ENCODE results near the gene TNFAIP3.

The TNFAIP3 gene

GRCh38 chr6:137903933-137904821, 37.1 kb downstream of the TNFAIP3 start:
- H3K4me1 ChIP-seq (ENCODE audit: control insufficient read depth, insufficient read depth, low read length), result no peaks in the 10 kb centered on the region
- no peak overlapping the region for H3K4me3 ChIP-seq (ENCODE audit: low read length in 2 of 2)
- H3K9me3 ChIP-seq (ENCODE audit: control insufficient read depth in 2 of 2, low read length in 2 of 2), result no peaks in the 10 kb centered on the region
- H3K27ac ChIP-seq (ENCODE audit: low read length), result no peak overlapping the region
- H3K36me3 ChIP-seq (ENCODE audit: control insufficient read depth in 2 of 2, insufficient read depth in 2 of 2, low read length in 2 of 2), result no peaks in the 10 kb centered on the region
- H3K9ac ChIP-seq (ENCODE audit: low read length in 2 of 2), result no peak overlapping the region
- no peaks in the 10 kb centered on the region for H3K27me3 ChIP-seq (ENCODE audit: control insufficient read depth in 1 of 2, insufficient read depth in 2 of 2, low read length in 2 of 2)

GRCh38 chr6:137904822-137905617, 38.0 kb downstream of the TNFAIP3 start:
- Histone ChIP-seq H3K4me3 (ENCODE audit: low read length in 2 of 2) (no peak overlapping the region), H3K9me3 (ENCODE audit: control insufficient read depth in 2 of 2, low read length in 2 of 2) (no peaks in the 10 kb centered on the region), H3K9ac (ENCODE audit: low read length in 2 of 2) (no peak overlapping the region)

GRCh38 chr6:137906020-137906472, 39.0 kb downstream of the TNFAIP3 start:
- no peak overlapping the region for H3K27ac ChIP-seq (ENCODE audit: low read length)
- no peak overlapping the region for H3K4me3 ChIP-seq (ENCODE audit: low read length in 2 of 2)
- no peaks in the 10 kb centered on the region for H3K27me3 ChIP-seq (ENCODE audit: control insufficient read depth in 1 of 2, insufficient read depth in 2 of 2, low read length in 2 of 2)
- no peak overlapping the region for H3K9ac ChIP-seq (ENCODE audit: low read length in 2 of 2)
- H3K4me1 ChIP-seq (ENCODE audit: control insufficient read depth, insufficient read depth, low read length), result no peaks in the 10 kb centered on the region
- no peaks in the 10 kb centered on the region for H3K9me3 ChIP-seq (ENCODE audit: control insufficient read depth in 2 of 2, low read length in 2 of 2)
- H3K36me3 ChIP-seq (ENCODE audit: control insufficient read depth in 2 of 2, insufficient read depth in 2 of 2, low read length in 2 of 2), result no peaks in the 10 kb centered on the region

More at GRCh38 chr6:137904822-137905617, 38.0 kb downstream of the TNFAIP3 start:
- Histone ChIP-seq H3K27me3 (ENCODE audit: control insufficient read depth in 1 of 2, insufficient read depth in 2 of 2, low read length in 2 of 2) (no peaks in the 10 kb centered on the region), H3K4me1 (ENCODE audit: control insufficient read depth, insufficient read depth, low read length) (no peaks in the 10 kb centered on the region), H3K36me3 (ENCODE audit: control insufficient read depth in 2 of 2, insufficient read depth in 2 of 2, low read length in 2 of 2) (no peaks in the 10 kb centered on the region), H3K27ac (ENCODE audit: low read length) (no peak overlapping the region)

DNA sequence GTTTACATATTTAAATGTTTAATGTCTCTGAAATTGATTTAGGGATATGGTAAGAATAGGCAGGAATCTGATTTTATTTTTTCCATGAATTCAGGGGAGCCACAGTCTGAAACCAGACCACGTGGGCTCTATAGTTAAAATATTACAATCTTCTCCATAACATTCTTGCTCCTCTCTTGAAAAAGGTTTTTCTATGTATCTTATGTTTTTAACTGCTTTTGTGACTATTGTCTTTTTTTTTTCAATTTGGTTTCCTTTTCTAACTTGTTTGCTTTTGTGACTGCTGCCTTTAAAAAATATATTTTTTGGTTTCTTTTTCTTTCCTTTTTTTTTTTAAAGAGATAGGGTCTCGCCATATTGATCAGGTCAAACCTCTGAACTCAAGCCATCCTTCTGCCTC, 40.1 kb downstream of the TNFAIP3 start:
- H3K9me3 ChIP-seq (ENCODE audit: control insufficient read depth in 2 of 2, low read length in 2 of 2), result no peaks in the 10 kb centered on the region
- no peaks in the 10 kb centered on the region for H3K4me1 ChIP-seq (ENCODE audit: control insufficient read depth, insufficient read depth, low read length)
- no peak overlapping the region for H3K4me3 ChIP-seq (ENCODE audit: low read length in 2 of 2)

GRCh38 chr6:137909533-137909932, 42.5 kb downstream of the TNFAIP3 start:
- Histone ChIP-seq H3K9ac (ENCODE audit: low read length in 2 of 2) (no peak overlapping the region), H3K4me1 (ENCODE audit: control insufficient read depth, insufficient read depth, low read length) (no peaks in the 10 kb centered on the region), H3K9me3 (ENCODE audit: control insufficient read depth in 2 of 2, low read length in 2 of 2) (no peaks in the 10 kb centered on the region), H3K36me3 (ENCODE audit: control insufficient read depth in 2 of 2, insufficient read depth in 2 of 2, low read length in 2 of 2) (no peaks in the 10 kb centered on the region), H3K27ac (ENCODE audit: low read length) (no peak overlapping the region), H3K27me3 (ENCODE audit: control insufficient read depth in 1 of 2, insufficient read depth in 2 of 2, low read length in 2 of 2) (no peaks in the 10 kb centered on the region), H3K4me3 (ENCODE audit: low read length in 2 of 2) (no peak overlapping the region)

More for the DNA sequence above, 40.1 kb downstream of the TNFAIP3 start:
- no peak overlapping the region for H3K27ac ChIP-seq (ENCODE audit: low read length)
- H3K27me3 ChIP-seq (ENCODE audit: control insufficient read depth in 1 of 2, insufficient read depth in 2 of 2, low read length in 2 of 2), result no peaks in the 10 kb centered on the region
- H3K36me3 ChIP-seq (ENCODE audit: control insufficient read depth in 2 of 2, insufficient read depth in 2 of 2, low read length in 2 of 2), result no peaks in the 10 kb centered on the region
- no peak overlapping the region for H3K9ac ChIP-seq (ENCODE audit: low read length in 2 of 2)

DNA sequence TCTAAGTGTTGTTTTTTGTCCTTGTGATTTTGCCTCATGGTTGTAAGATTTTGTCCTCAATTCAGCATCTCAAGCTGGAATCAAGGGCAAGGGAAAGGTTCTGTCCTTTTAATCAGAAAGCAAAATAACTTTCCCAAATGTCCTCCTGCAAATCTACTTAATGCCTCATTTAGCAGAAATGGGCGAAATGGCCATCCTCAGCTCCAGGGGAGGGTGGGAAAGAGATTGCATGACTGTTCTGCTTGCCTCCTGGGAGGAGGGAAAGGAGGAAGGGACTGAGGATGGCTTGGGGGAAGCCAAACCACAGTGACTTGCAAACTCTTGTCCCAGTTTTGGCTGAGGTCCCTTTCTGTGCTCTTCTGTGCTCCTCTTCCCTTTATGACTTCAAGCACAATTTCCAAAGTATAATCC, 43.4 kb downstream of the TNFAIP3 start:
- no peaks in the 10 kb centered on the region for H3K36me3 ChIP-seq (ENCODE audit: control insufficient read depth in 2 of 2, insufficient read depth in 2 of 2, low read length in 2 of 2)
- H3K9ac ChIP-seq (ENCODE audit: low read length in 2 of 2), result no peak overlapping the region
- no peaks in the 10 kb centered on the region for H3K9me3 ChIP-seq (ENCODE audit: control insufficient read depth in 2 of 2, low read length in 2 of 2)
- no peaks in the 10 kb centered on the region for H3K27me3 ChIP-seq (ENCODE audit: control insufficient read depth in 1 of 2, insufficient read depth in 2 of 2, low read length in 2 of 2)
- no peak overlapping the region for H3K27ac ChIP-seq (ENCODE audit: low read length)
- H3K4me3 ChIP-seq (ENCODE audit: low read length in 2 of 2), result no peak overlapping the region
- H3K4me1 ChIP-seq (ENCODE audit: control insufficient read depth, insufficient read depth, low read length), result no peaks in the 10 kb centered on the region

DNA sequence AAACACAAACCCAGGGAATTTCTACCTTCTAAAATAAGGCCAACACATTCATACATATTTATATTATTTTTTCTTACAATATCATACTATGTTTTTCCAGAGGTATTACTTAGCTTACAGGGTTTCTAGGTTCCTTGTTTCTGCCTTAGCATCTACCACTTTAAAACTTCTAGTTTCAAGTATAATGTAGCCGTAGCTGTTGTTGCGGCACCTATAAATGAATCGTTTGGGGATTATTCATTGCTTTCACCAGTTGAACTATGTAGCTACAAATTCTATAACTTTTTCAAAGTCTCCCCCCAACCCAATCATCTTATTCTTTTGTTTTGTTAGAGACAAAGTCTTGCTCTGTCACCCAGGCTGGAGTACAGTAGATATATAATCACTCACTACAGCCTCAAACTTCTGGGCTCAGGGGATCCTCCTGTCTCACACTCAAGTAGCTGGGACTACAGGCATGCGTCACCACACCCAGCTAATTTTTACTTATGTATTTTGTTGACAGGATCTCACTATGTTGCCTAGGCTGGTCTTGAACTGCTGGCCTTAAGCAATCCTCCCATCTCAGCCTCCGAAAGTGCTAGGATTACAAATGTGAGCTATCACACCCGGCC, 43.9 kb downstream of the TNFAIP3 start:
- no peaks in the 10 kb centered on the region for H3K27me3 ChIP-seq (ENCODE audit: control insufficient read depth in 1 of 2, insufficient read depth in 2 of 2, low read length in 2 of 2)
- H3K9ac ChIP-seq (ENCODE audit: low read length in 2 of 2), result no peak overlapping the region
- H3K4me1 ChIP-seq (ENCODE audit: control insufficient read depth, insufficient read depth, low read length), result no peaks in the 10 kb centered on the region
- no peak overlapping the region for H3K27ac ChIP-seq (ENCODE audit: low read length)
- no peak overlapping the region for H3K4me3 ChIP-seq (ENCODE audit: low read length in 2 of 2)
- no peaks in the 10 kb centered on the region for H3K9me3 ChIP-seq (ENCODE audit: control insufficient read depth in 2 of 2, low read length in 2 of 2)
- no peaks in the 10 kb centered on the region for H3K36me3 ChIP-seq (ENCODE audit: control insufficient read depth in 2 of 2, insufficient read depth in 2 of 2, low read length in 2 of 2)

GRCh38 chr6:137911675-137912191, 44.7 kb downstream of the TNFAIP3 start:
- H3K27me3 ChIP-seq (ENCODE audit: control insufficient read depth in 1 of 2, insufficient read depth in 2 of 2, low read length in 2 of 2), result no peaks in the 10 kb centered on the region
- no peak overlapping the region for H3K9ac ChIP-seq (ENCODE audit: low read length in 2 of 2)
- no peaks in the 10 kb centered on the region for H3K4me1 ChIP-seq (ENCODE audit: control insufficient read depth, insufficient read depth, low read length)
- H3K27ac ChIP-seq (ENCODE audit: low read length), result no peak overlapping the region
- no peaks in the 10 kb centered on the region for H3K36me3 ChIP-seq (ENCODE audit: control insufficient read depth in 2 of 2, insufficient read depth in 2 of 2, low read length in 2 of 2)
- no peak overlapping the region for H3K4me3 ChIP-seq (ENCODE audit: low read length in 2 of 2)
- H3K9me3 ChIP-seq (ENCODE audit: control insufficient read depth in 2 of 2, low read length in 2 of 2), result no peaks in the 10 kb centered on the region

- Histone ChIP-seq H3K36me3 (ENCODE audit: control insufficient read depth in 2 of 2, insufficient read depth in 2 of 2, low read length in 2 of 2) (no peaks in the 10 kb centered on the region), H3K4me3 (ENCODE audit: low read length in 2 of 2) (no peak overlapping the region), H3K27ac (ENCODE audit: low read length) (no peak overlapping the region), H3K9me3 (ENCODE audit: control insufficient read depth in 2 of 2, low read length in 2 of 2) (no peaks in the 10 kb centered on the region), H3K27me3 (ENCODE audit: control insufficient read depth in 1 of 2, insufficient read depth in 2 of 2, low read length in 2 of 2) (no peaks in the 10 kb centered on the region), H3K9ac (ENCODE audit: low read length in 2 of 2) (no peak overlapping the region), H3K4me1 (ENCODE audit: control insufficient read depth, insufficient read depth, low read length) (no peaks in the 10 kb centered on the region)
Measured at GRCh38 chr6:137912813-137913212, 45.8 kb downstream of the TNFAIP3 start.

GRCh38 chr6:137913434-137913833, 46.4 kb downstream of the TNFAIP3 start:
- Histone ChIP-seq H3K4me3 (ENCODE audit: low read length in 2 of 2) (no peak overlapping the region), H3K9me3 (ENCODE audit: control insufficient read depth in 2 of 2, low read length in 2 of 2) (no peaks in the 10 kb centered on the region), H3K9ac (ENCODE audit: low read length in 2 of 2) (no peak overlapping the region), H3K27ac (ENCODE audit: low read length) (no peak overlapping the region), H3K4me1 (ENCODE audit: control insufficient read depth, insufficient read depth, low read length) (no peaks in the 10 kb centered on the region), H3K27me3 (ENCODE audit: control insufficient read depth in 1 of 2, insufficient read depth in 2 of 2, low read length in 2 of 2) (no peaks in the 10 kb centered on the region), H3K36me3 (ENCODE audit: control insufficient read depth in 2 of 2, insufficient read depth in 2 of 2, low read length in 2 of 2) (no peaks in the 10 kb centered on the region)
